ENCODE results near the gene MAPK8IP3. TPM values are rescaled to one million over a fixed set of nuclear protein-coding genes. Genes with fewer than 3 reads are reported as not detected.

The MAPK8IP3 gene
- total and polyA plus RNA-seq, 2 donors from 2014 or later, result 10.6 to 67.7 TPM

GRCh38 chr16:1815461-1815860, 109.5 kb downstream of the MAPK8IP3 start:
- H3K4me3 ChIP-seq (ENCODE audit: low read length in 3 of 3), result no peak overlapping the region
- peaks cover 0 to 29% (median 6%) of the 10 kb centered on the region in 3 donors for H3K36me3 ChIP-seq (ENCODE audit: control insufficient read depth in 2 of 3, insufficient read depth in 3 of 3, low read length in 3 of 3)
- TF ChIP-seq CTCF (IDR thresholded peaks at IDR 0.05; ENCODE audit: borderline replicate concordance, extremely low read depth, insufficient read depth), result no peak
- H3K9me3 ChIP-seq (ENCODE audit: control insufficient read depth in 2 of 3, insufficient read depth in 1 of 3, low read length in 3 of 3), result no peaks in the 10 kb centered on the region
- no peaks in the 10 kb centered on the region for H3K4me1 ChIP-seq (ENCODE audit: control insufficient read depth in 2 of 3, insufficient read depth in 2 of 3, low read depth in 1 of 3, low read length in 3 of 3)
- intact Hi-C loops (cut with DNase I), result no loop called here
- DNase-seq (no peak), FAIRE-seq (no peak)
- H3K9ac ChIP-seq (ENCODE audit: low read length in 3 of 3), result no peak overlapping the region
- no peaks in the 10 kb centered on the region for H3K27me3 ChIP-seq (ENCODE audit: control insufficient read depth, insufficient read depth, low read length)
- H3K27ac ChIP-seq (ENCODE audit: low read depth in 2 of 2, low read length in 2 of 2), result no peak overlapping the region

GRCh38 chr16:1816396-1817275, 110.6 kb downstream of the MAPK8IP3 start:
- DNase-seq (no peak), FAIRE-seq (no peak)
- Histone ChIP-seq H3K4me1 (ENCODE audit: control insufficient read depth in 2 of 3, insufficient read depth in 2 of 3, low read depth in 1 of 3, low read length in 3 of 3) (no peaks in the 10 kb centered on the region), H3K27ac (ENCODE audit: low read depth in 2 of 2, low read length in 2 of 2) (no peak overlapping the region), H3K9ac (ENCODE audit: low read length in 3 of 3) (no peak overlapping the region), H3K27me3 (ENCODE audit: control insufficient read depth, insufficient read depth, low read length) (no peaks in the 10 kb centered on the region), H3K4me3 (ENCODE audit: low read length in 3 of 3) (no peak overlapping the region), H3K9me3 (ENCODE audit: control insufficient read depth in 2 of 3, insufficient read depth in 1 of 3, low read length in 3 of 3) (no peaks in the 10 kb centered on the region), H3K36me3 (ENCODE audit: control insufficient read depth in 2 of 3, insufficient read depth in 3 of 3, low read length in 3 of 3) (peaks cover 0 to 34% (median 9%) of the 10 kb centered on the region in 3 donors)
- intact Hi-C loops (cut with DNase I), result no loop called here
- no peak for TF ChIP-seq CTCF (IDR thresholded peaks at IDR 0.05; ENCODE audit: borderline replicate concordance, extremely low read depth, insufficient read depth)

- H3K27me3 ChIP-seq (ENCODE audit: control insufficient read depth, insufficient read depth, low read length), result no peaks in the 10 kb centered on the region
- H3K4me3 ChIP-seq (ENCODE audit: low read length in 3 of 3), result no peak overlapping the region
- TF ChIP-seq CTCF (IDR thresholded peaks at IDR 0.05; ENCODE audit: borderline replicate concordance, extremely low read depth, insufficient read depth), result no peak
- no peak overlapping the region for H3K27ac ChIP-seq (ENCODE audit: low read depth in 2 of 2, low read length in 2 of 2)
- no peak for DNase-seq
- peaks cover 0 to 38% (median 9%) of the 10 kb centered on the region in 3 donors for H3K36me3 ChIP-seq (ENCODE audit: control insufficient read depth in 2 of 3, insufficient read depth in 3 of 3, low read length in 3 of 3)
- no peak for FAIRE-seq
- peaks cover 0 to 3% (median 0%) of the 10 kb centered on the region in 3 donors for H3K4me1 ChIP-seq (ENCODE audit: control insufficient read depth in 2 of 3, insufficient read depth in 2 of 3, low read depth in 1 of 3, low read length in 3 of 3)
- H3K9me3 ChIP-seq (ENCODE audit: control insufficient read depth in 2 of 3, insufficient read depth in 1 of 3, low read length in 3 of 3), result no peaks in the 10 kb centered on the region
- intact Hi-C loops (cut with DNase I), result no loop called here
- H3K9ac ChIP-seq (ENCODE audit: low read length in 3 of 3), result no peak overlapping the region
Measured at GRCh38 chr16:1817276-1817589, 111.2 kb downstream of the MAPK8IP3 start.

Measured in kidney (tissue), 14 donors.